Left renal pelvis (tissue), 4 donors: ENCODE data around the gene FNDC3A. TPM values are rescaled to one million over a fixed set of nuclear protein-coding genes. Genes with fewer than 3 reads are reported as not detected.
"Not testable (repeated sequence)": the region's sequence is repeated elsewhere in the genome, so short reads cannot be mapped to it uniquely, and the experiment has no call there.

ENCODE experiments used
- DNase-seq, 4 donors: peaks; one replicate each; pipeline ENCODE4 v3.0.0-alpha.2; 2013; ENCODE audit warnings: low read depth in 4 of 4, low spot score in 3 of 4
- polyA plus RNA-seq, 4 donors: library from polyadenylated mRNA; unstranded; fragments of 120-200 nt; gene quantifications; one replicate each; pipeline ENCODE4 v1.2.1, GENCODE V29; 2013; ENCODE audit not compliant: insufficient read length in 4 of 4

Gene FNDC3A
- polyA plus RNA-seq, 4 donors, result 74.9 to 89.0 (median 83.7) TPM

DNA sequence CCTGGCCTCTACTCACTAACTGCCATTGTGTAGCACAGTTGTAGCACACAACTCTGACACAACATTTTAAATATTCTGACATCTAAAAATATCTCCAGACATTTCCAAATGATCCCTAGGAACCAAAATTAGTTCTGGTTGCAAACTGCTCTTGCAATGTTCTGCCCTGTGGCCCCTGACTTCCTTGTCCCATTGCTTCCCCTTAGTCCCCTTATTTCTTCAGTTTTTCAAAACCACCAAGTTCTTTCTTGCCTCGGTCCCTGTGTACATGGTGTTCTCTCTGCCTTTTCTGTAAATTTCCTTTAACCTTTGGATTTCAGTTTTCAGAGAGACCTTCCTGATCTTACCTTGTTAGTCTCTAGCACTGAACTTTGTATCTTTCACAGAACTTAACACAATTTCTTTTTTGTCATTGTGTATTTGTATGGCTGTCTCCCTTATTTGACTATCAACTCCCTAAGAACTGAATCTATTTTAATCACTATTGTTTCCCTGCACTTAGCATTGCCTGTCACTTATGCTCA is 156.8 kb downstream of the FNDC3A start:
- no peak for DNase-seq

DNA sequence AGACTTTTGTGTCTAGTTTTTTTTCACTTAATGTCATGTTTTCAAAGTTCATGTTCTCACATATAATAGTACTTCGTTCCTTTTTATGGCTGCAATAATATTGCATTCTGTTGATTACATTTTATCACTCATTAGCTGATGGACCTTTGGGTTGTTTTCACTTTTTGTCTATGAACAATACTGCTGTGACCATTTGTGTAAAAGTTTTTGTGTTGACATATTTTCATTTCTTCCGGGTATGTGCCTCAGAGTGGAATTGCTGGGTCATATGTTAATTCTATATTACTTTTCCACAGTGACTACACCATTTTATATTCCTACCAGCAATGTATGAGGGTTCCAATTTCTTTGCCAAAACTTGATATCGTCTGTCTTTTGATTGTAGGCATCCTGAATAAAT is 158.6 kb downstream of the FNDC3A start:
- DNase-seq, result no peak

DNA sequence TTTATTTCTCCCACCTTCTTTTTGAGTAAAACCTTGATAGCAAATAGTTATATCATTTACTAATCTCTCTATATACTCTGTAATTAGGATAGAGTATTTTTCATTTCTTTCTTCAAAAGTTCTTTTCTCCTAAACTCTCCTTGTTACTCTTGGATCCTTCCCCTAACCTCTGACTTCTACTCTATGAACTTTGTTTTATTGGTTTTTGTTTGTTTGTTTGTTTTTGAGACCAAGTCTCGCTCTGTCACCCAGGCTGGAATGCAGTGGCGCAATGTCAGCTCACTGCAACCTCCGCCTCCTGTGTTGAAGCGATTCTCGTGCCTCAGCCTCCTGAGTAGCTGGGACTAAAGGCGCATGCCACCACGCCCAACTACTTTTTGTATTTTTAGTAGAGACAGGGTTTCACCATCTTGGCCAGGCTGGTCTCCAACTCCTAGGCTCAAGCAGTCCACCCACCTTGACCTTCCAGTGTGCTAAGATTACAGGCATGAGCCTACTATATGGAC is 161.5 kb downstream of the FNDC3A start:
- not testable (repeated sequence) for DNase-seq

DNA sequence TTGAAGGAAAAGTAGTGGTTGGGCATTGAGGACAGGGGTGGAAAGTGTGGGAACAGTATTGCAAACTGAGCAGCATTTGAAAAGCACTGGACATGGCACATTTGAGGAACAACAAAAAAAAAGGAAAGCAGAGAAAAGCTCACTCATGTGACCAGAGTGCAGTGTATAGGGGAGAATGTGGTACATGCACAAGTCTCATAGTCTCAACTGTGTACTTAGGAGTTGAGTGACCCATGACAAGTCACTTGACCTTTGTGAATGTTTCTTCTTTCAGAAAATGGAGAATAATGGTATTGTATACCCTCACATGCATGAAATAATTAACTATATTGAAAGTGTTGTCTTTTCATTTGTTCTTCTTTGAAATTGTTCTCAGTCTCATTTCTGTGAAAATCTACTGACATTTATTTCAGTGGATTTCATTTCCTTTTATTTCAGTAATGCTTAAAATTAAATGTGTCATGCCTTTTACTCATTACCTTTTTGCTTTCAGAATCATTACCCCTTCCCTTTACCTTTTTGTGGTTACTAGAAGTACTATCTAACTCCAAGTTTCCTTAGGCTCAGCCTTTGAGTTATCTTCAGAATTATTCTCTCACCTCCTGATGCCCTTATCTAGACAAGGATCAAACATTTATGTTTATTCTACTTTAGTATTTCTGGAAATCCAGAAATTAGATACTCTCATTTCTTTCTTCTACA is 165.3 kb downstream of the FNDC3A start:
- DNase-seq, result no peak

DNA sequence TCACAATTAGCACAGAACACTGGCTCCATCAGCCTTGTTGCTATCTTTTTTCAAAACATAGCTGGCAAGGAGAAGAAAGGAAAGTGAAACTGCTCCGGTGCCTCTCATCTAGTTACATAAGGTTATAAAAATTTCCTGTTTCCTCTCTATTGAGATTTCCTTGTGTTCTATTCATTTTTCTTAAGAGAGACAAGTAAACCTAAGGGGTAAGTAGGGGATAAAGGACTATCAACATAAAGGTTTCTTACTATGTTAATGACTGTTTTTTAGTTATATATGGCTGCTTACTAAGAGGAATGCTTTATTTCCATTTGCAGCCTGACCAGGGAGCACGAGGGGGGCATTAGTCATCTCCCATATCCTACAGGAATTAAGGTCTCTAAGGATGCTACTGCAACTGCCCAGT is 171.2 kb downstream of the FNDC3A start:
- no peak for DNase-seq

DNA sequence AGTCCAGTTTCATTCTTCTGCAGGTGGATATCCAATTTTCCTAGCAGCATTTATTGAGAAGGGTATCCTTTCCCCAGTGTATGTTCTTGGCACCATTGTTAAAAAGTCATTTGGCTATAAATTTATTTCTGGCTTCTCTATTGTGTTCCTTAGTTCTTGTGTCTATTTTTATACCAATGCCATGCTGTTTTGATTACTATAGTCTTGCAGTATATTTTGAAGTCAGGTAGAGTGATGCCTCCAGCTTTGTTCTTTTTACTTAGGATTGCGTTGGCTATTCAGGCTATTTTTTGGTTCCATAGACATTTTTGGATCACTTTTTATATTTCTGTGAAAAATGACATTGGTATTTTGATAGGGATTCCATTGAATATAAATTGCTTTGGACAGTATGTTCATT is 172.7 kb downstream of the FNDC3A start:
- no peak for DNase-seq

DNA sequence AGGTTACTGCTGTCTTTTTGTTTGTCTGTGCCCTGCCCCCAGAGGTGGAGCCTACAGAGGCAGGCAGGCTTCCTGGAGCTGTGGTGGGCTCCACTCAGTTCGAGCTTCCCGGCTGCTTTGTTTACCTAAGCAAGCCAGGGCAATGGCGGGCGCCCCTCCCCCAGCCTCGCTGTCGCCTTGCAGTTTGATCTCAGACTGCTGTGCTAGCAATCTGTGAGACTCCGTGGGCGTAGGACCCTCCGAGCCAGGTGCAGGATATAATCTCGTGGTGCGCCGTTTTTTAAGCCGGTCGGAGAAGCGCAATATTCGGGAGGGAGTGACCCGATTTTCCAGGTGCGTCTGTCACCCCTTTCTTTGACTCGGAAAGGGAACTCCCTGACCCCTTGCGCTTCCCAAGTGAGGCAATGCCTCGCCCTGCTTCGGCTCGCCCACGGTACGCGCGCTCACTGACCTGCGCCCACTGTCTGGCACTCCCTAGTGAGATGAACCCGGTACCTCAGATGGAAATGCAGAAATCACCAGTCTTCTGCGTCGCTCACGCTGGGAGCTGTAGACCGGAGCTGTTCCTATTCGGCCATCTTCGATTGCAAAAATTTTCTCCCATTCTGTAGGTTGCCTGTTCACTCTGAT is 182.4 kb downstream of the FNDC3A start:
- DNase-seq, result not testable (repeated sequence)

DNA sequence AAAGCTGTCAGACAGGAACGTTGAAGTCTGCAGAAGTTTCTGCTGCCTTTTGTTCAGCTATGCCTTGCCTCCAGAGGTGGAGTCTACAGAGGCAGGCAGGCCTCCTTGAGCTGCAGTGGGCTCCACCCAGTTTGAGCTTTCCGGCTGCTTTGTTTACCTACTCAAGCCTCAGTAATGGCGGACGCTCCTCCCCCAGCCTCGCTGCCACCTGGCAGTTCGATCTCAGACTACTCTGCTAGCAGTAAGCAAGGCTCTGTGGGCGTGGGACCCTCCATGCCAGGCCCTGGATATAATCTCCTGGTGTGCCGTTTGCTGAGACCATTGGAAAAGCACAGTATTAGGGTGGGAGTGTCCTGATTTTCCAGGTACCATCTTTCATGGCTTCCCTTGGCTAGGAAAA is 187.4 kb downstream of the FNDC3A start:
- DNase-seq, result not testable (repeated sequence)

DNA sequence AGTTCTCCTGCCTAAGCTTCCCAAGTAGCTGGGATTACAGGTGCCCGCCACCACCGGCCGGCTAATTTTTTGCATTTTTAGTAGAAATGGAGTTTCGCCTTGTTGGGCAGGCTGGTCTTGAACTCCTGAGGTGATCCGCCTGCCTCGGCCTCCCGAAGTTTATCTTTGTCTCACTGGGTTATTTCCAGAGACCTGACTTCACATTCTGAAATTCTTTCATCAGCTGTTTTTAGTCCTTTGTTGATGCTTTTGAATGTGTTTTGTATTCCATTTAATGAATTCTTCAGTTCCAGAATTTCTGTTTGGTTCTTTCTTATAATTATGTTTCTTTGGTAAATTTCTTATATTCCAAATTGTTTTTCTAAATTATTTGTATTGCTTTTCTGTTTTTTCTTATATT is 189.0 kb downstream of the FNDC3A start:
- DNase-seq, result no peak

DNA sequence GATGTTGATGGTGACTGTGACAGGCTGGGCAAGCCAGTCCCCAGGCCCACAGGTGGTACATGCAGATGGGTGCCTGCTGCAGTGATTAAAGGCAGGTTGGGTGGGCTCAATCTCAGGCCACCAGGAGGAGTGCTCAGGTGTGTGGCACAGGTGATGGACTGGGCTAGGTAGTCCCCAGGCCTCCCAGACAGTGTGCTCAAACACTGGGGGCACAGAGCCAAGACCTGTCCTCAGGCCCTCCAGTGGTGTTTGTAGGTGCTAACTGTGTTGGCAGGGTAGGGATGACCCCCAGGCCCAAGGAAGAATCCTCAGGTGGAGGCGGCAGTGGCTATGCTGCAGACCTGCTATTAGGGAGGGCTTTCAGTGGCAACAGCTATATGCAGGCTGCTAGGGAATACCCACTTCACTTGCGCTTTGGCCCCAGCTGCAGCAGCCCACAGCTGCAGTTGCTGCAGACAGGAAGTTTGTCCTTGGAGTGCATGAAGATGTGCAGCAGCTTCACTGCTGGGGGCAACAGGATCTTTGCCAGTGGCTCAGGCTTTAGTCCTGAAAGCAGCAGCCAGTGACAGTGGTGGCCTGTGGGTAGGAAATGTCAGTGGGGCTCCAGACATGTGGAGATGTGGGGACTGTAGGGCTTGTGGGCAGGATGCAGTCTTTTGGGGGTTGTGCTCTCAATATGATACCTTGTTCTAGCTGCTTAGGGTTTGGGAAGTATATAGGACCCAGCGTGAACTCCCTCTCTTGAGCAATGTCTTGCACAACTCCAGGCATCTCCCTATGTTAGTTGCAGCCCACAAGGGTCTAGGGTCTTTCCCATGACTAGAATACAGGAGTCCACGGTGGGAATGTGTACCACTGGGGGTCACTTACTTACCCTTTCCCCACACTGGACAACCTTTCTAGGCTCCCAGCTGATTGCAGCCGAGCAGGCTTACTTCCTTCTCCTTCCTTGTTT is 190.4 kb downstream of the FNDC3A start:
- DNase-seq, result no peak

DNA sequence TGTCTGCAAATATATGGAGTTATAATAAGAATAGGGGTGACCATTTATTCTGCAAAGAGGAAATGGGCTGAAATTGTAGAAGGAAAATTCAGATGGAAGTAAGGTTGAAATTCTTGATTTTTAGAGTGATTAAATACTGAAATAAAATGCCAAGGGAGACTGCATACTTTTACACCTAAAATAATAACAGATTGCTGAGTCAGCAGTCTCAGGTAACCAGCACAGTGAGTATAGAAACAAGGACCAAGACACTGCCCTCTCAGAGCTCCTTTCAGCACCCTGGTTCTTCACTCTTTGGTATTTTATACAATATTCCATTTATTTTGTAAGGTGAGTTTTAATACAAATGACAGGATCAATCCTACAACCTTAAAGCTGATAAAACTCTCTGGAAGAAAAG is 195.6 kb downstream of the FNDC3A start:
- no peak for DNase-seq

DNA sequence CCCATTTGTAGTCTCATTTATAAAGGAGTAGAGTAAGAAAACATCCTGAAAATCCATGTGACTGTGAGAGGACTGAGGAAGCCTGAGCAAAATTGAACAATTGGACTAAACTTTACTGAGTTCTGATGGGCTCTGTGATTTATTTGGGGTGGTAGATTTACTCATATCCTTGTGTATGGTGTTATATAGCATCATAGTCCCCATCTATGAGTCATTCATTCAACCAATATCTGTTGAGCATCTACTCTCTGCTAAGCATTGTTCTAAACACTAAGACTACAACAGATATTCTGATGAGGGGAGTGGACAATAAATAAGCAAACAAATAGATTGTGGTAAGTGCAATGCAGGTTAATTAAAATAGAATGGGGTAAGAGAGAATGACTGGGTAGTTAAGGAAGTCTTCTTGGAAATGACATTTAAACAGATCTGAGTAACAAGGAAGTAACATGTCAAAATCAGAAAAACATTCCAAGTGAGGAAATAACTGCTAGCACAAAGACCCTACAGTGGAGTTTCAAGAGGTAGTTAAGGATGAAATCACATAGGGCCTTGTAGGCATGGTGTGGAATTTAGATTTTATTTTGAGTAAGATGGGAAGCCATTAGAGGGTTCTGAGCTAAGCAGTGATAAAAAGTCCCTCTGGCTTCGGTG is 208.1 kb downstream of the FNDC3A start:
- no peak for DNase-seq

DNA sequence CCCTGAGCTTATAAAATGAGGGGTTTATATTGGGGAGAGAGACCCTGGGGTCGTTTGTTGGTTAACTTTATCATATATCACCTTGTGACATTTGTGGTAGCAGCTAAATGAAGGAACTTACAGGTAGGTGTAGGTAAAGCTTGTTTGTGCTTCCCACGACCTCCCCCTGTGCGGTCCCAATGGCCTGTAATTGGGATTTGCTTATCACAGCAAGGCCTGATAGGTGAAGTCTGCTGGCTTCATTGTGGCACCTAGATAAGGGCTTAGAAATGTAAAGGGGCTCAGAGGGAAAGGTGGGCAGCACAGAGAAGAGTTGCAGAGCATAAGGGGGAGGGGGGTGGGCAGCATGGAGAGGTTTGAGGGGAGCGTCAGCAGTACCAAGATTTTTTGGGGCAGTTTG is 208.9 kb downstream of the FNDC3A start:
- no peak for DNase-seq

DNA sequence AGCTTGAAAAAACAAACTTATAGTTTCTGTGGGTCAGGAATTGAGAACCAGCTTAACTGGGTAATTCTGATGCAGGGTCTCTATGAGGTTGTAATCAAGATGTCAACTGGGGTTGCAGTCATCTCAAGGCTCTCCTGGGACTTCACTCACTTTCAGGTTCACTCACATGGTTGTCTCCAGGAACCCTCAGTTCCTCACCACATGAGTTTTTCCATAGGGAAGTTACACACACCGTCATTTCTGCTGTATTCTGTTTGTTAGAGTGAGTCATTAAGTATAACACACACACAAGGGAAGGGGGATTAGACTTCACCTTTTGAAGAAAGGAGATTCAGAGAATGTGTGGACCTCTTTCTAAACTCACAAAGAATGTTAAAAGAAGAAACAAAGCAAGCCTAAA is 209.6 kb downstream of the FNDC3A start:
- no peak for DNase-seq

DNA sequence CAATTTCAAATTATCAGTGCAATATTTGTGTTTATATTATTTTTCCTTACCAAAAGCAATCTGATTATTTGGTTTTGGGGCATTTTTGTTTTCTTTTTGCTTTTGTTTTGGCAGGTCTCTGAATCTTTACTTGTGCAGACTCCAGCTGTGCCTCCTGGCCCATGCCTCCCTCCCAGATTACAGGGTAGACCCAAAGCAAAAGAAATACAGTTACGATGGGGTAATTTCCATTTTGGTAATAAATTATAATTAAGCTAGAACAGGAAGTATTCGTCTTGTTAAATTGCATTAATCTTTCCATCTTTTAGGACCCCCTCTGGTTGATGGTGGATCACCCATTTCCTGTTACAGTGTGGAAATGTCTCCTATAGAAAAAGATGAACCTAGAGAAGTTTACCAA is 215.2 kb downstream of the FNDC3A start:
- DNase-seq, result no peak

DNA sequence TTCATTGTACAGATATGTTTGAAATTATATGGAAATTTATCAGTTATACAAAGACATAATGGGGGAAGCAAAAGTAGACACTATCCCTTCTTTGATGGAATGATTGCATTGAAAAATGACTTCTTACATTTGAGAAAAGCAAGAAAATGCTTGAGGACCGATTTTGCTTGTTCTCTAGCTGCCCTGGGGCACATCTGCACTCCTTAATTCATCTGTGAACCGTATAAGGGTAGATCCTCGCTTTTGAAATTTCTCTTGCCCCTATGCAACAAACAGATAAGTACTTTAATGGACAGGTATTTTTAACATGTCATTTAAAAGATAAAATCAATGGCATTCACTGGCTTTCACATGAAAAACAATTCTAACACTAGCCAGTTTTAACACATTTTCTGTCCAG is 230.9 kb downstream of the FNDC3A start:
- DNase-seq, result no peak

DNA sequence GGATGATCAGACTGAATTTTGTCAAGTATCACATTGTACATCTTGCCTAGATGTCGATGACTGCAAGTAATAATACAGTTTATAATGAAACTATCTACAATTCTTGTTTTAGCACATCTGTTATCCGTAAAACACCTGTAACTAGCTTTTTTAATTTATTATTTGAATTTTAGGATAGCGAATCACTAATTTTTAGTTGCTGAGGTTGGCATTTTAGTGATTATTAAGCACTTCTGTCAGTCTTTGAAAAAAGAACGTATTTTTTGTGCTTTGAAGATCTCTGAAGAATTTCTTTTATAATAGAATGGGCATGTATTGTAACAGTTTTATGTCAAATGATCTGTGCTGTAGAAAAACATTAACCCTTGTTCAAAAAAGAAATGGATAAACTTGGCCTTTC is 232.9 kb downstream of the FNDC3A start:
- no peak for DNase-seq

DNA sequence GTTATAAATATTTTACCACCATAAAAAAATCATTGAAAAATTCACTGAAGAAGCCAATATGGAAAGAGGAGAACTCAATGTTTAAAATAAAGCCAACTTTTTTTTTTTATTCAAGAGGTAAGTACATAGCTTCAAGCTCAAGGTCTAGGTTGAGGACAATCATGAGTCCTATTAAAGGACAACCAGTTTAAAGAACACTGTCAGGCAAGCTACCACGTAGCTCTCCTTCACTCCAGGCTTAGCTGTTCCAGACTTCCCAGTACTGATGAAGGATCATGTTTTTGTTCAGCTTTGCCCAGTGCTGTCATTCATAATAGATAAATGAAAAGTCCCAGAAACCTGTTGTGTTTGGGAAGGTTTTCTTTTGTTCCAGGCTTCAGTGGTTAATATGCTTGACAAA is 234.4 kb downstream of the FNDC3A start:
- DNase-seq, result no peak

DNA sequence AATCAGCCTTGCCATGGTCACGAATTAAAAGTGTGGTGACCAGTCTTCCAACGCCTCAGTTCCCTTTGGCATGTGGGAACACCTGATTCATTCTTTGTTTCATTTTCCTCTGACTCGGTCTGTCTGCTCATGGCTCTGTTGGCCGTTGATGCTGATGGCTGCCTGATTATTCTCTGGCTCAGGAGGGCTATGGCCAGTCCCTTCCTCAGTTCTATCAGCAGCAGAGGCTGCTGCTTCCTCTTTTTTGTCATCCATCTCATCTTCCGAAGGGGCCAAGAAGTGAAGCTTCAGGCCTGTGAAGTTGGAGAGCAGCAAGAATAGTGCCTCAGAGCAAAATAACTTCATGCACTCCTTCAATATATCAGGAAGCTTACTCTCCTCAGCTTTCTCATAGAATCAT is 235.0 kb downstream of the FNDC3A start:
- DNase-seq, result no peak

DNA sequence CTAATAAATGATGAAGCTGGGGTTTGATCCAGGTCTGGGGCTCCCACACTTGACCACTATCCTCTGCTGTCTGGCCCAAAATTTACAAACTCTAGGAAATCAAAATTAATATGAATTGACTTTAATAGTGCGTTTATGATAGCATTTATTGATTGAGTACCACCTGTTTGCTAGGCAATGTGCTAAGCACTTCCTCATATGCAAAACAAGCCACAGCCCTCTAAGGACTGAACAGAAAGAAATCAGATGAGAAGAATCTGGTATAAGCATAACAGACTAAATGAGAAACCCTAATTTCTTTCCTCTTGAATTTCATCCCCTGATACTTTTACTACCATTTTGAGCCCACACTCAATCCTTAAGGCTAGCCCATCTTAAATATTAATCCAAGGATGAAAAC is 237.8 kb downstream of the FNDC3A start:
- no peak for DNase-seq
